HCT116 (cell line): ENCODE results near the gene EEA1. TPM values are rescaled to one million over a fixed set of nuclear protein-coding genes. Genes with fewer than 3 reads are reported as not detected.

Experiments used
- ATAC-seq: fragments of 200-7000 bp; cut with Tn5 transposase; 2 replicates; pipeline ENCODE4 v1.9.1; 2020; ENCODE audit warnings: mild to moderate bottlenecking, moderate library complexity
- BruUV-seq: library from RNA; stranded (reverse); fragments of 400-500 nt; replicated peaks from 2 replicates; lab custom pipeline; 2021; lab: Mats Ljungman, UMichigan
- CTCF ChIA-PET: fragments of 300-600 bp; sonication (Branson Sonifier 250); formaldehyde crosslinking; loops from one replicate; lab custom pipeline; 2021; ENCODE audit warnings: antibody characterized with exemption; lab: Charles Lee
- POLR2A ChIA-PET: fragments of 300-600, 350-600 bp; sonication (Branson Sonifier 250); formaldehyde crosslinking; loops from one replicate; lab custom pipeline; 2021; ENCODE audit warnings: antibody characterized with exemption; lab: Charles Lee
- RAD21 ChIA-PET, 2 experiments: fragments of 300-600 bp; sonication (Branson Sonifier 250); formaldehyde crosslinking; loops; one replicate each; lab custom pipeline; 2023; ENCODE audit warnings: low total read pairs in 2 of 2; ENCODE audit not compliant: uncharacterized antibody in 2 of 2, unreplicated experiment in 2 of 2, low non-redundant PET in 1 of 2; lab: Charles Lee
- DNase-seq: peaks from one replicate; pipeline ENCODE4 v3.0.0-alpha.2; 2010; ENCODE audit warnings: low read depth, low spot score
- H2AFZ ChIP-seq: fragments of 200-600 bp; shearing (Covaris generic), sonication (generic); 2 replicates; pipeline ENCODE4 v1.6.1; 2017; ENCODE audit warnings: low read depth, mixed run types, mixed read lengths, antibody characterized with exemption, low read length; ENCODE audit not compliant: poor library complexity, severe bottlenecking
- H3K27ac ChIP-seq: 2 replicates; pipeline ENCODE4 v1.5.1; 2012; ENCODE audit warnings: low read depth, low read length
- H3K27me3 ChIP-seq: fragments of 200-600 bp; sonication (generic); 2 replicates; pipeline ENCODE4 v1.6.1; 2016; ENCODE audit warnings: mixed run types, low read length, mixed read lengths; ENCODE audit not compliant: insufficient read depth
- H3K36me3 ChIP-seq, 2 experiments: fragments of 200-500 bp in 1 of 2; fragments of 200-600 bp in 1 of 2; sonication (Bioruptor generic) in 1 of 2; sonication (generic) in 1 of 2; 2 replicates each; pipeline versions ENCODE4 v1.5.1 to v1.6.1; 2014 to 2016; ENCODE audit warnings: low read length in 2 of 2, inconsistent platforms in 1 of 2, mixed read lengths in 1 of 2, mixed run types in 1 of 2; ENCODE audit not compliant: insufficient read depth in 2 of 2, control insufficient read depth in 1 of 2
- H3K4me1 ChIP-seq, 2 experiments: fragments of 200-600 bp in 1 of 2; sonication (generic) in 1 of 2; 2 replicates each; pipeline versions ENCODE4 v1.5.1 to v1.6.1; 2012 to 2017; ENCODE audit warnings: low read length in 2 of 2, inconsistent platforms in 1 of 2, mild to moderate bottlenecking in 1 of 2, mixed read lengths in 1 of 2, mixed run types in 1 of 2, moderate library complexity in 1 of 2; ENCODE audit not compliant: insufficient read depth in 2 of 2, control insufficient read depth in 1 of 2
- H3K4me2 ChIP-seq: fragments of 200-600 bp; sonication (generic); 2 replicates; pipeline ENCODE4 v1.6.1; 2017; ENCODE audit warnings: mixed run types, low read length, mixed read lengths
- H3K4me3 ChIP-seq, 2 experiments: fragments of 200-600 bp in 1 of 2; sonication (generic) in 1 of 2; replicated peaks in 1 of 2; 2 replicates each; pipeline ENCODE4 v1.5.1; 2011 to 2016; ENCODE audit warnings: low read length in 2 of 2, control low read depth in 1 of 2, low read depth in 1 of 2, mild to moderate bottlenecking in 1 of 2, mixed read lengths in 1 of 2, mixed run types in 1 of 2
- H3K79me2 ChIP-seq: fragments of 200-600 bp; sonication (generic); 2 replicates; pipeline ENCODE4 v1.6.1; 2017; ENCODE audit warnings: mild to moderate bottlenecking, mixed run types, low read length, moderate library complexity, mixed read lengths; ENCODE audit not compliant: insufficient read depth
- H3K9ac ChIP-seq: fragments of 200-600 bp; sonication (generic); 2 replicates; pipeline ENCODE4 v1.6.1; 2016; ENCODE audit warnings: low read length, mixed read lengths
- H3K9me2 ChIP-seq: fragments of 200-600 bp; sonication (generic), shearing (Covaris generic); 2 replicates; pipeline ENCODE4 v1.6.1; 2017; ENCODE audit warnings: mixed run types, mild to moderate bottlenecking, moderate library complexity; ENCODE audit not compliant: insufficient read depth
- H3K9me3 ChIP-seq, 2 experiments: fragments of 200-500 bp in 1 of 2; fragments of 200-600 bp in 1 of 2; sonication (Bioruptor generic) in 1 of 2; sonication (generic) in 1 of 2; 2 replicates each; pipeline ENCODE4 v1.6.1; 2014 to 2017; ENCODE audit warnings: low read length in 2 of 2, mixed read lengths in 2 of 2, inconsistent platforms in 1 of 2, low read depth in 1 of 2, mild to moderate bottlenecking in 1 of 2, mixed run types in 1 of 2, moderate library complexity in 1 of 2; ENCODE audit not compliant: control insufficient read depth in 1 of 2, insufficient read depth in 1 of 2
- H4K20me1 ChIP-seq: fragments of 200-600 bp; sonication (generic), shearing (Covaris generic); 2 replicates; pipeline ENCODE4 v1.6.1; 2017; ENCODE audit warnings: mixed run types, mild to moderate bottlenecking, moderate library complexity; ENCODE audit not compliant: insufficient read depth
- CEBPB ChIP-seq: IDR thresholded peaks from 2 replicates; pipeline ENCODE4 v1.6.1; 2012; ENCODE audit warnings: low read depth
- EGR1 ChIP-seq: IDR thresholded peaks from 2 replicates; pipeline ENCODE4 v1.6.1; 2012; ENCODE audit warnings: low read depth
- ELF1 ChIP-seq: IDR thresholded peaks from 2 replicates; pipeline ENCODE4 v1.6.1; 2012; ENCODE audit warnings: low read depth, borderline replicate concordance
- EZH2 ChIP-seq: fragments of 200-600 bp; sonication (generic); IDR thresholded peaks from 2 replicates; pipeline ENCODE4 v1.6.1; 2017; ENCODE audit warnings: antibody characterized with exemption, mixed run types
- EZH2phosphoT487 ChIP-seq: fragments of 200-600 bp; IDR thresholded peaks from 2 replicates; pipeline ENCODE4 v1.6.1; 2018; ENCODE audit warnings: antibody characterized with exemption, borderline replicate concordance
- FOSL1 ChIP-seq: IDR thresholded peaks from 2 replicates; pipeline ENCODE4 v1.6.1; 2012; ENCODE audit warnings: low read depth
- POLR2AphosphoS5 ChIP-seq: IDR thresholded peaks from 2 replicates; pipeline ENCODE4 v1.6.1; 2011; ENCODE audit warnings: mild to moderate bottlenecking, low read depth, low read length, moderate library complexity
- RAD21 ChIP-seq: IDR thresholded peaks from 2 replicates; pipeline ENCODE4 v1.6.1; 2012; ENCODE audit warnings: low read depth, mild to moderate bottlenecking
- SIN3A ChIP-seq: IDR thresholded peaks from 2 replicates; pipeline ENCODE4 v1.6.1; 2012; ENCODE audit warnings: low read depth
- SP1 ChIP-seq: IDR thresholded peaks from 2 replicates; pipeline ENCODE4 v1.6.1; 2012; ENCODE audit warnings: low read depth
- SRF ChIP-seq: IDR thresholded peaks from 2 replicates; pipeline ENCODE4 v1.6.1; 2012; ENCODE audit warnings: low read depth
- TCF7L2 ChIP-seq: IDR thresholded peaks from 2 replicates; pipeline ENCODE4 v1.7.0; 2011; ENCODE audit warnings: borderline replicate concordance, inconsistent platforms; ENCODE audit not compliant: insufficient read depth, insufficient read length; ENCODE audit errors: extremely low read depth
- YY1 ChIP-seq: IDR thresholded peaks from 2 replicates; pipeline ENCODE4 v1.6.1; 2011; ENCODE audit warnings: low read length, low read depth, moderate library complexity, mild to moderate bottlenecking; ENCODE audit not compliant: insufficient replicate concordance; ENCODE audit errors: extremely low read depth
- ZFX ChIP-seq: fragments of 450-650 bp; IDR thresholded peaks from 2 replicates; pipeline ENCODE4 v1.6.1; 2017
- ZNF274 ChIP-seq: fragments of 200-500 bp; sonication (Bioruptor generic); IDR thresholded peaks from 2 replicates; pipeline ENCODE4 v1.6.1; 2014; ENCODE audit warnings: mild to moderate bottlenecking, low read depth, low read length, inconsistent platforms
- intact Hi-C: fragments of 100-400 bp; cut with micrococcal nuclease; formaldehyde crosslinking; loops from 2 replicates; pipeline ENCODE4 v1.10.0; 2022
- total RNA-seq: library from RNA; stranded (reverse); gene quantifications from one replicate; pipeline ENCODE4 v1.2.1, GENCODE V29; 2021; ENCODE audit not compliant: unreplicated experiment
- TF ChIP-seq, protein P1 (sequence below): IDR thresholded peaks from 2 replicates; pipeline ENCODE4 v1.6.1; 2011; ENCODE audit warnings: mild to moderate bottlenecking, low read length, moderate library complexity; ENCODE audit not compliant: insufficient replicate concordance; ENCODE audit errors: extremely low read depth
- TF ChIP-seq, protein P2 (sequence below): IDR thresholded peaks from 2 replicates; pipeline ENCODE4 v1.6.1; 2012; ENCODE audit warnings: low read depth
- TF ChIP-seq, protein P3 (sequence below): IDR thresholded peaks from 2 replicates; pipeline ENCODE4 v1.6.1; 2012

EEA1 gene
- total RNA-seq, 1 experiment from 2014 or later, result 13.8 TPM

DNA sequence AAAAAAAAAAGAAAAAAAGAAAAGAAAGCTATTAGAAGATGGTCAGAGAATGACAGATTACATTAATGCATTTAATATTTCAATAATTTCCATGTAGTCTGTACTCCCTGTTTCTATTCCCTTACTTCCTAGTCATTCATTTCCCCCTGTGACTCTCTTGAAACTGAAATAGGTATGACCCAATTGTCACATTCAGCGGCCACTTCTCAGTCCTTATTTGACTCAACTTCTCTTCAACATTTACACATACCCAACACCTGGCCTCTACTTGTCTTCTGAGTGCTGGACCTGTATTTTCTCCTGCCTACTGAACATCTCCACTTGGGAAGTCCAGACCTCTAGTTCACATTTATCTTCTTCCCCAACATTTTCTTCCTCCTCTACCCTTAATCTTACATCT, 7.2 kb downstream of the EEA1 start (continued):
- no peak for TF ChIP-seq SP1
- TF ChIP-seq ELF1, result no peak
- no peak for TF ChIP-seq YY1
- no peak for TF ChIP-seq FOSL1
- no peak for TF ChIP-seq CEBPB
- TF ChIP-seq, protein P1, sequence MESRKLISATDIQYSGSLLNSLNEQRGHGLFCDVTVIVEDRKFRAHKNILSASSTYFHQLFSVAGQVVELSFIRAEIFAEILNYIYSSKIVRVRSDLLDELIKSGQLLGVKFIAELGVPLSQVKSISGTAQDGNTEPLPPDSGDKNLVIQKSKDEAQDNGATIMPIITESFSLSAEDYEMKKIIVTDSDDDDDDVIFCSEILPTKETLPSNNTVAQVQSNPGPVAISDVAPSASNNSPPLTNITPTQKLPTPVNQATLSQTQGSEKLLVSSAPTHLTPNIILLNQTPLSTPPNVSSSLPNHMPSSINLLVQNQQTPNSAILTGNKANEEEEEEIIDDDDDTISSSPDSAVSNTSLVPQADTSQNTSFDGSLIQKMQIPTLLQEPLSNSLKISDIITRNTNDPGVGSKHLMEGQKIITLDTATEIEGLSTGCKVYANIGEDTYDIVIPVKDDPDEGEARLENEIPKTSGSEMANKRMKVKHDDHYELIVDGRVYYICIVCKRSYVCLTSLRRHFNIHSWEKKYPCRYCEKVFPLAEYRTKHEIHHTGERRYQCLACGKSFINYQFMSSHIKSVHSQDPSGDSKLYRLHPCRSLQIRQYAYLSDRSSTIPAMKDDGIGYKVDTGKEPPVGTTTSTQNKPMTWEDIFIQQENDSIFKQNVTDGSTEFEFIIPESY, result no peak
- no peak for TF ChIP-seq SIN3A
- TF ChIP-seq POLR2AphosphoS5, result no peak
- no peak for TF ChIP-seq EZH2
- TF ChIP-seq EGR1, result no peak

DNA sequence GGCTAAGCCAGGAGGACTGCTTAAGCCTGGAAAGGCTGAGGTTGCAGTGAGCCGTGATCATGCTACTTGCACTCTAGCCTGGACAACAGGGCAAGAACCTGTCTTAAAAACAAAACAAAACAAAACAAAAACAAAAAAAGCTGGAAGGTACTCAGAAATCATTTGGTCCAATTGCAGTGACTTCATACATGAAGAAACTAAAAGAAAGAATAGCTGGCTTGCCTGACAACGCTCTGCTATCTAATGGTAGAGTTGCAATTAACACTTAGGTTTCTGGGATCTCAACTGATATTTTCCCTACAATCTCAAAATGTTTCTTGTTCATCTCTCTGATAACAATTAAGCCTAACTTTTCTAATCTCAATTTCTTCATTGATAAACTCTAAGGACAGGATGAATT, 13.7 kb downstream of the EEA1 start:
- no TSS peak for BruUV-seq
- Histone ChIP-seq H3K36me3 (no peaks in the 10 kb centered on the region), H4K20me1 (no peaks in the 10 kb centered on the region), H3K9me3 (no peaks in the 10 kb centered on the region), H3K79me2 (peaks cover 14% of the 10 kb centered on the region), H2AFZ (no peak overlapping the region), H3K4me2 (no peak overlapping the region), H3K9ac (no peak overlapping the region), H3K27me3 (no peaks in the 10 kb centered on the region), H3K4me3 (no peak overlapping the region), H3K9me2 (no peaks in the 10 kb centered on the region), H3K27ac (no peak overlapping the region), H3K4me1 (no peaks in the 10 kb centered on the region)
- ChIA-PET POLR2A (no interaction called here), CTCF (no interaction called here), RAD21 (no interaction called here)
- TF ChIP-seq TCF7L2 (no peak), RAD21 (no peak), EZH2phosphoT487 (no peak), FOSL1 (no peak), EZH2 (no peak), YY1 (no peak), SRF (no peak), ZNF274 (no peak), ZFX (no peak), ELF1 (no peak)
- TF ChIP-seq, protein P2, sequence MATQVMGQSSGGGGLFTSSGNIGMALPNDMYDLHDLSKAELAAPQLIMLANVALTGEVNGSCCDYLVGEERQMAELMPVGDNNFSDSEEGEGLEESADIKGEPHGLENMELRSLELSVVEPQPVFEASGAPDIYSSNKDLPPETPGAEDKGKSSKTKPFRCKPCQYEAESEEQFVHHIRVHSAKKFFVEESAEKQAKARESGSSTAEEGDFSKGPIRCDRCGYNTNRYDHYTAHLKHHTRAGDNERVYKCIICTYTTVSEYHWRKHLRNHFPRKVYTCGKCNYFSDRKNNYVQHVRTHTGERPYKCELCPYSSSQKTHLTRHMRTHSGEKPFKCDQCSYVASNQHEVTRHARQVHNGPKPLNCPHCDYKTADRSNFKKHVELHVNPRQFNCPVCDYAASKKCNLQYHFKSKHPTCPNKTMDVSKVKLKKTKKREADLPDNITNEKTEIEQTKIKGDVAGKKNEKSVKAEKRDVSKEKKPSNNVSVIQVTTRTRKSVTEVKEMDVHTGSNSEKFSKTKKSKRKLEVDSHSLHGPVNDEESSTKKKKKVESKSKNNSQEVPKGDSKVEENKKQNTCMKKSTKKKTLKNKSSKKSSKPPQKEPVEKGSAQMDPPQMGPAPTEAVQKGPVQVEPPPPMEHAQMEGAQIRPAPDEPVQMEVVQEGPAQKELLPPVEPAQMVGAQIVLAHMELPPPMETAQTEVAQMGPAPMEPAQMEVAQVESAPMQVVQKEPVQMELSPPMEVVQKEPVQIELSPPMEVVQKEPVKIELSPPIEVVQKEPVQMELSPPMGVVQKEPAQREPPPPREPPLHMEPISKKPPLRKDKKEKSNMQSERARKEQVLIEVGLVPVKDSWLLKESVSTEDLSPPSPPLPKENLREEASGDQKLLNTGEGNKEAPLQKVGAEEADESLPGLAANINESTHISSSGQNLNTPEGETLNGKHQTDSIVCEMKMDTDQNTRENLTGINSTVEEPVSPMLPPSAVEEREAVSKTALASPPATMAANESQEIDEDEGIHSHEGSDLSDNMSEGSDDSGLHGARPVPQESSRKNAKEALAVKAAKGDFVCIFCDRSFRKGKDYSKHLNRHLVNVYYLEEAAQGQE, result no peak
- TF ChIP-seq, protein P3, sequence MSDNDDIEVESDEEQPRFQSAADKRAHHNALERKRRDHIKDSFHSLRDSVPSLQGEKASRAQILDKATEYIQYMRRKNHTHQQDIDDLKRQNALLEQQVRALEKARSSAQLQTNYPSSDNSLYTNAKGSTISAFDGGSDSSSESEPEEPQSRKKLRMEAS, result no peak
- TF ChIP-seq, protein P1, result no peak
- no peak for ATAC-seq
- DNase-seq, result no peak
- intact Hi-C loops, result no loop called here
